Ishikawa (cell line): ENCODE results near the gene PLCB4.

Experiments
- CEBPB ChIP-seq: IDR thresholded peaks from 2 replicates; pipeline ENCODE4 v1.6.1; 2012
- CREB1 ChIP-seq: IDR thresholded peaks from 2 replicates; pipeline ENCODE4 v1.6.1; 2012; ENCODE audit warnings: low read depth
- EGR1 ChIP-seq: IDR thresholded peaks from 2 replicates; pipeline ENCODE4 v1.6.1; 2012
- EP300 ChIP-seq: IDR thresholded peaks from 2 replicates; pipeline ENCODE4 v1.6.1; 2012; ENCODE audit warnings: borderline replicate concordance
- FOXM1 ChIP-seq: IDR thresholded peaks from 2 replicates; pipeline ENCODE4 v1.6.1; 2012; ENCODE audit warnings: low read depth, borderline replicate concordance
- MAX ChIP-seq: IDR thresholded peaks from 2 replicates; pipeline ENCODE4 v1.6.1; 2012
- NFIC ChIP-seq: IDR thresholded peaks from 2 replicates; pipeline ENCODE4 v1.6.1; 2012
- RAD21 ChIP-seq: IDR thresholded peaks from 2 replicates; pipeline ENCODE4 v1.6.1; 2012; ENCODE audit warnings: low read depth
- REST ChIP-seq: IDR thresholded peaks from 2 replicates; pipeline ENCODE4 v1.6.1; 2012; ENCODE audit warnings: low read depth, mild to moderate bottlenecking
- TAF1 ChIP-seq: IDR thresholded peaks from 2 replicates; pipeline ENCODE4 v1.6.1; 2012; ENCODE audit warnings: low read depth, mild to moderate bottlenecking
- TCF12 ChIP-seq: IDR thresholded peaks from 2 replicates; pipeline ENCODE4 v1.6.1; 2012; ENCODE audit warnings: low read depth
- TEAD4 ChIP-seq: IDR thresholded peaks from 2 replicates; pipeline ENCODE4 v1.6.1; 2012
- USF1 ChIP-seq: IDR thresholded peaks from 2 replicates; pipeline ENCODE4 v1.6.1; 2012
- YY1 ChIP-seq: IDR thresholded peaks from 2 replicates; pipeline ENCODE4 v1.6.1; 2012; ENCODE audit warnings: low read depth
- ZBTB7A ChIP-seq: IDR thresholded peaks from 2 replicates; pipeline ENCODE4 v1.6.1; 2012; ENCODE audit warnings: low read depth

Gene PLCB4

GRCh38 chr20:9066191-9066590, 2.7 kb upstream of the PLCB4 start:
- TF ChIP-seq YY1: no peak
- TF ChIP-seq REST: no peak
- TF ChIP-seq MAX: no peak
- no peak for TF ChIP-seq EP300
- TF ChIP-seq TAF1: no peak
- no peak for TF ChIP-seq NFIC
- TF ChIP-seq ZBTB7A: no peak
- TF ChIP-seq TEAD4: no peak
- no peak for TF ChIP-seq TCF12
- TF ChIP-seq CREB1: no peak
- no peak for TF ChIP-seq EGR1
- no peak for TF ChIP-seq FOXM1
- no peak for TF ChIP-seq USF1
- TF ChIP-seq CEBPB: no peak
- no peak for TF ChIP-seq RAD21

GRCh38 chr20:9068233-9068801, 570 bp upstream of the PLCB4 start:
- TF ChIP-seq MAX (no peak), EGR1 (no peak), RAD21 (no peak), FOXM1 (no peak; the same call in 1 of the 2 replicates), ZBTB7A (peak; percentile 96), TAF1 (no peak), CEBPB (no peak), USF1 (no peak)

GRCh38 chr20:9070304-9070703, 1.4 kb downstream of the PLCB4 start:
- TF ChIP-seq TAF1: no peak

GRCh38 chr20:9071976-9072726, 3.3 kb downstream of the PLCB4 start:
- TF ChIP-seq USF1: no peak
- no peak for TF ChIP-seq NFIC
- TF ChIP-seq TEAD4: no peak
- TF ChIP-seq ZBTB7A: no peak
- TF ChIP-seq RAD21: no peak

- TF ChIP-seq YY1 (no peak), REST (no peak), CEBPB (no peak), FOXM1 (no peak), CREB1 (no peak), EGR1 (no peak), EP300 (no peak), NFIC (no peak), TCF12 (no peak), MAX (no peak), ZBTB7A (no peak), TAF1 (no peak), TEAD4 (no peak), USF1 (no peak), RAD21 (no peak)
Measured at GRCh38 chr20:9072861-9073500, 4.1 kb downstream of the PLCB4 start.
